ENCODE measurements around the gene SP3.

- TF ChIP-seq POLR2AphosphoS5 (IDR thresholded peaks at IDR 0.05; ENCODE audit: low read depth) (no peak), EZH2phosphoT487 (IDR thresholded peaks at IDR 0.05; ENCODE audit: unreplicated experiment) (no peak), JUNB (IDR thresholded peaks at IDR 0.05; ENCODE audit: unreplicated experiment) (no peak), EZH2 (IDR thresholded peaks at IDR 0.05; ENCODE audit: low read depth, unreplicated experiment) (no peak), CREB1 (CRISPR knock-in tag; IDR thresholded peaks at IDR 0.05; ENCODE audit: low read depth) (no peak), STAT1 (IDR thresholded peaks at IDR 0.05; ENCODE audit: unreplicated experiment) (no peak)
- TF ChIP-seq, protein P1, sequence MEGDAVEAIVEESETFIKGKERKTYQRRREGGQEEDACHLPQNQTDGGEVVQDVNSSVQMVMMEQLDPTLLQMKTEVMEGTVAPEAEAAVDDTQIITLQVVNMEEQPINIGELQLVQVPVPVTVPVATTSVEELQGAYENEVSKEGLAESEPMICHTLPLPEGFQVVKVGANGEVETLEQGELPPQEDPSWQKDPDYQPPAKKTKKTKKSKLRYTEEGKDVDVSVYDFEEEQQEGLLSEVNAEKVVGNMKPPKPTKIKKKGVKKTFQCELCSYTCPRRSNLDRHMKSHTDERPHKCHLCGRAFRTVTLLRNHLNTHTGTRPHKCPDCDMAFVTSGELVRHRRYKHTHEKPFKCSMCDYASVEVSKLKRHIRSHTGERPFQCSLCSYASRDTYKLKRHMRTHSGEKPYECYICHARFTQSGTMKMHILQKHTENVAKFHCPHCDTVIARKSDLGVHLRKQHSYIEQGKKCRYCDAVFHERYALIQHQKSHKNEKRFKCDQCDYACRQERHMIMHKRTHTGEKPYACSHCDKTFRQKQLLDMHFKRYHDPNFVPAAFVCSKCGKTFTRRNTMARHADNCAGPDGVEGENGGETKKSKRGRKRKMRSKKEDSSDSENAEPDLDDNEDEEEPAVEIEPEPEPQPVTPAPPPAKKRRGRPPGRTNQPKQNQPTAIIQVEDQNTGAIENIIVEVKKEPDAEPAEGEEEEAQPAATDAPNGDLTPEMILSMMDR (conservative IDR thresholded peaks at IDR 0.05; ENCODE audit: low read depth in 2 of 2): no peak
- TF ChIP-seq, protein P2, sequence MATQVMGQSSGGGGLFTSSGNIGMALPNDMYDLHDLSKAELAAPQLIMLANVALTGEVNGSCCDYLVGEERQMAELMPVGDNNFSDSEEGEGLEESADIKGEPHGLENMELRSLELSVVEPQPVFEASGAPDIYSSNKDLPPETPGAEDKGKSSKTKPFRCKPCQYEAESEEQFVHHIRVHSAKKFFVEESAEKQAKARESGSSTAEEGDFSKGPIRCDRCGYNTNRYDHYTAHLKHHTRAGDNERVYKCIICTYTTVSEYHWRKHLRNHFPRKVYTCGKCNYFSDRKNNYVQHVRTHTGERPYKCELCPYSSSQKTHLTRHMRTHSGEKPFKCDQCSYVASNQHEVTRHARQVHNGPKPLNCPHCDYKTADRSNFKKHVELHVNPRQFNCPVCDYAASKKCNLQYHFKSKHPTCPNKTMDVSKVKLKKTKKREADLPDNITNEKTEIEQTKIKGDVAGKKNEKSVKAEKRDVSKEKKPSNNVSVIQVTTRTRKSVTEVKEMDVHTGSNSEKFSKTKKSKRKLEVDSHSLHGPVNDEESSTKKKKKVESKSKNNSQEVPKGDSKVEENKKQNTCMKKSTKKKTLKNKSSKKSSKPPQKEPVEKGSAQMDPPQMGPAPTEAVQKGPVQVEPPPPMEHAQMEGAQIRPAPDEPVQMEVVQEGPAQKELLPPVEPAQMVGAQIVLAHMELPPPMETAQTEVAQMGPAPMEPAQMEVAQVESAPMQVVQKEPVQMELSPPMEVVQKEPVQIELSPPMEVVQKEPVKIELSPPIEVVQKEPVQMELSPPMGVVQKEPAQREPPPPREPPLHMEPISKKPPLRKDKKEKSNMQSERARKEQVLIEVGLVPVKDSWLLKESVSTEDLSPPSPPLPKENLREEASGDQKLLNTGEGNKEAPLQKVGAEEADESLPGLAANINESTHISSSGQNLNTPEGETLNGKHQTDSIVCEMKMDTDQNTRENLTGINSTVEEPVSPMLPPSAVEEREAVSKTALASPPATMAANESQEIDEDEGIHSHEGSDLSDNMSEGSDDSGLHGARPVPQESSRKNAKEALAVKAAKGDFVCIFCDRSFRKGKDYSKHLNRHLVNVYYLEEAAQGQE (IDR thresholded peaks at IDR 0.05; ENCODE audit: unreplicated experiment): no peak
- TF ChIP-seq, protein P3, sequence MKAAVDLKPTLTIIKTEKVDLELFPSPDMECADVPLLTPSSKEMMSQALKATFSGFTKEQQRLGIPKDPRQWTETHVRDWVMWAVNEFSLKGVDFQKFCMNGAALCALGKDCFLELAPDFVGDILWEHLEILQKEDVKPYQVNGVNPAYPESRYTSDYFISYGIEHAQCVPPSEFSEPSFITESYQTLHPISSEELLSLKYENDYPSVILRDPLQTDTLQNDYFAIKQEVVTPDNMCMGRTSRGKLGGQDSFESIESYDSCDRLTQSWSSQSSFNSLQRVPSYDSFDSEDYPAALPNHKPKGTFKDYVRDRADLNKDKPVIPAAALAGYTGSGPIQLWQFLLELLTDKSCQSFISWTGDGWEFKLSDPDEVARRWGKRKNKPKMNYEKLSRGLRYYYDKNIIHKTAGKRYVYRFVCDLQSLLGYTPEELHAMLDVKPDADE (IDR thresholded peaks at IDR 0.05): no peak
These were observed 49.0 kb upstream of the SP3 start for GRCh38 chr2:174014011-174014698.

All from GM23338 (cell line).